ENCODE measurements around the gene CD80.

Gene CD80

DNA sequence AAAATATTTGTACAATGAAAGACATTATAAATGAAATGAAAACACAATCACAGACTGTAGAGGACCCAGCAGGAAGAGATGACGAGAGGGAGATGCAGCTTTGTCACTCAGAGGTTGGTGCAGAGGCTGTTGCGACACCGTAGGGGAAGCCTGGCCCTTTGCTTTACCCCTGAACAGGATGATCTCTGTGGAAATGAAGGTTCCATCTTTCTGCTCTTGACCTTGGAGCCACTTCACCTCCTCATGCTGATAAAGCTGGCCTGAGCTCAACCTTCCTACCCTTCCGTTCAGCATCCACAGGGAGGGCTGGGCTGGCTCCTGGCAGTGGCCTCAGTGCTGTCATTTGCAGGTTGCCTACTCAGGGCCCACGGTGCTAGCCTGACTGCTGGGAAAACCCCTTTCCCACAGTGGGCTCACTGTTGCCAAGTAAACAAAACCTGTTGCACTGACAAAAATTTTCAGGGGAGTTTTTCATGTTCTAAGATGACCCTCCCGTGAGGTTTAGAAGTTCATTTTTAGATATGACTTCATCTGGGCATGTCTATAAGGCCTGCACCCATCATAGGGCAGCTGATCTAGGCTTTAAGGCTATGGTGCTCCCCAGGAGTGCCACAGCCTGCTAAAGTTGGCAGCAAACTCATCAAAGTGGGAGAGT lies 3.0 kb upstream of the CD80 start:
- H3K4me1 ChIP-seq (ENCODE audit: low read length): peaks cover 38% of the 10 kb centered on the region
- H4K20me1 ChIP-seq (ENCODE audit: insufficient read depth, low read length): no peaks in the 10 kb centered on the region
- peak overlapping the region; percentile 76 for H3K4me3 ChIP-seq (ENCODE audit: low read length)
- H3K4me2 ChIP-seq (ENCODE audit: low read length): peak overlapping the region; percentile 86
- H3K9me3 ChIP-seq (ENCODE audit: insufficient read depth, low read length): no peaks in the 10 kb centered on the region
- TF ChIP-seq, protein P1, sequence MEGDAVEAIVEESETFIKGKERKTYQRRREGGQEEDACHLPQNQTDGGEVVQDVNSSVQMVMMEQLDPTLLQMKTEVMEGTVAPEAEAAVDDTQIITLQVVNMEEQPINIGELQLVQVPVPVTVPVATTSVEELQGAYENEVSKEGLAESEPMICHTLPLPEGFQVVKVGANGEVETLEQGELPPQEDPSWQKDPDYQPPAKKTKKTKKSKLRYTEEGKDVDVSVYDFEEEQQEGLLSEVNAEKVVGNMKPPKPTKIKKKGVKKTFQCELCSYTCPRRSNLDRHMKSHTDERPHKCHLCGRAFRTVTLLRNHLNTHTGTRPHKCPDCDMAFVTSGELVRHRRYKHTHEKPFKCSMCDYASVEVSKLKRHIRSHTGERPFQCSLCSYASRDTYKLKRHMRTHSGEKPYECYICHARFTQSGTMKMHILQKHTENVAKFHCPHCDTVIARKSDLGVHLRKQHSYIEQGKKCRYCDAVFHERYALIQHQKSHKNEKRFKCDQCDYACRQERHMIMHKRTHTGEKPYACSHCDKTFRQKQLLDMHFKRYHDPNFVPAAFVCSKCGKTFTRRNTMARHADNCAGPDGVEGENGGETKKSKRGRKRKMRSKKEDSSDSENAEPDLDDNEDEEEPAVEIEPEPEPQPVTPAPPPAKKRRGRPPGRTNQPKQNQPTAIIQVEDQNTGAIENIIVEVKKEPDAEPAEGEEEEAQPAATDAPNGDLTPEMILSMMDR (IDR thresholded peaks at IDR 0.05; ENCODE audit: low read depth, low read length): no peak
- TF ChIP-seq EZH2phosphoT487 (IDR thresholded peaks at IDR 0.05; ENCODE audit: low read depth): no peak
- H3K9ac ChIP-seq (ENCODE audit: low read length): peak overlapping the region; percentile 73
- no peaks in the 10 kb centered on the region for H3K27me3 ChIP-seq (ENCODE audit: low read depth, low read length)
- peak overlapping the region; percentile 33; the same call in 1 of the 2 replicates for H2AFZ ChIP-seq (ENCODE audit: low read depth, low read length)
- peak overlapping the region; percentile 94 for H3K27ac ChIP-seq (ENCODE audit: low read length)
- H3K36me3 ChIP-seq (replicated peaks; ENCODE audit: low read depth, low read length): peaks cover 9% of the 10 kb centered on the region
- H3K79me2 ChIP-seq (ENCODE audit: low read length): peaks cover 46% of the 10 kb centered on the region

DNA sequence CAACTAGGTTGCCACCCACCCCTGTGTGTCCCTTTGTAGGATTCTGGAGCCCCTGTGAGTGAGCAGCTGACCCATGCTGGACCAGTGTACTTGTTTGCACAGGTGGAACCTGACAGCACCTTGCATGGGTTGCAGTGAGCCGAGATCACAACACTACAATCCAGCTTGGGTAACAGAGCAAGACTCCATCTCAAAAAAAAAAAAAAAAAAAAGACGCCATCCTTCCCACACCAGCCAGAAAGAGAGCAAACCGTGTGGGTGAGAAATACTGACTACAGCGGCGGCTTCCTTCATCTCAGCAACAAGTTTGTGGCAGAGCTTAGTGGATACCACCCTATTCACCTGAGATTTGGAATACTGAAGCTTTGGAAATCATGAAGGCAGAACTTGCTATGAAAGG lies 746 bp upstream of the CD80 start:
- H3K9ac ChIP-seq (ENCODE audit: low read length): peak overlapping the region; percentile 96
- peak overlapping the region; percentile 80 for H3K4me3 ChIP-seq (ENCODE audit: low read length)
- H3K9me3 ChIP-seq (ENCODE audit: insufficient read depth, low read length): no peaks in the 10 kb centered on the region
- H3K4me1 ChIP-seq (ENCODE audit: low read length): peaks cover 61% of the 10 kb centered on the region
- H2AFZ ChIP-seq (ENCODE audit: low read depth, low read length): peak overlapping the region; percentile 60; the same call in 1 of the 2 replicates
- TF ChIP-seq EZH2phosphoT487 (IDR thresholded peaks at IDR 0.05; ENCODE audit: low read depth): no peak
- TF ChIP-seq, protein P1 (IDR thresholded peaks at IDR 0.05; ENCODE audit: low read depth, low read length): no peak; the same call in 1 of the 2 replicates
- peaks cover 27% of the 10 kb centered on the region for H3K36me3 ChIP-seq (replicated peaks; ENCODE audit: low read depth, low read length)
- no peaks in the 10 kb centered on the region for H3K27me3 ChIP-seq (ENCODE audit: low read depth, low read length)
- H3K4me2 ChIP-seq (ENCODE audit: low read length): peak overlapping the region; percentile 93
- peak overlapping the region; percentile 94 for H3K27ac ChIP-seq (ENCODE audit: low read length)
- H3K79me2 ChIP-seq (ENCODE audit: low read length): peaks cover 69% of the 10 kb centered on the region
- H4K20me1 ChIP-seq (ENCODE audit: insufficient read depth, low read length): no peaks in the 10 kb centered on the region

DNA sequence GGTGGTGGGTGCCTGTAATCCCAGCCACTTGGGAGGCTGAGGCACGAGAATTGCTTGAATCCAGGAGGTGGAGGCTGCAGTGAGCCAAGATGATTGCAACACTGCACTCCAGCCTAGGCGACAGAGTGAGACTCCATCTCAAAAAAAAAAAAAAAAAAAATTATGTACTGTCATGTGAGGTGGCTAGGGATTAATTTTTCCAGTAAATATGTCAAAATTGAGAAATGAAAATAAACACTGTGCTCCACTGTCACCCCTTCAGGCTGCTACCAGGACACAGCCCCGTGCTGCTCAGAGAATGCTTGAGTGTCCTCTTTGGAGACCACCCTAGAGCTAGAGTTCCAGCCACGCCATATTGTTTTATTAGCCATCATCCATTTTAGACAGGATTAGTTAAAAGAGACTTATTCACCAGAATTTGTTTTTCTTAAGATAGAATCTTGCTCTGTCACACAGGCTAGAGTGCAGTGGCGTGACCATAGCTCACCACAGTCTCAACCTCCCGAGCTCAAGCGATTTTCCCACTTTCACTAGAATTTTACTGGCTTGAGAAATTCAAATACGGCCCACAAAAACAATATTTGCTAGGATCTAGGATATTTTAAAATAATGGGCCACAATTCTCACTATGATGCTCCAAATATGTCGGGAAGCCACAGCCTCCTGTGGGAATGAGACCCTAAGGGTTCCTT lies 642 bp downstream of the CD80 start:
- Histone ChIP-seq H3K27me3 (ENCODE audit: low read depth, low read length) (no peaks in the 10 kb centered on the region), H3K4me2 (ENCODE audit: low read length) (peak overlapping the region; percentile 93), H3K4me3 (ENCODE audit: low read length) (peak overlapping the region; percentile 80), H3K4me1 (ENCODE audit: low read length) (peaks cover 75% of the 10 kb centered on the region), H3K79me2 (ENCODE audit: low read length) (peaks cover 83% of the 10 kb centered on the region), H3K27ac (ENCODE audit: low read length) (peak overlapping the region; percentile 94), H3K9ac (ENCODE audit: low read length) (peak overlapping the region; percentile 96), H4K20me1 (ENCODE audit: insufficient read depth, low read length) (no peaks in the 10 kb centered on the region), H3K36me3 (replicated peaks; ENCODE audit: low read depth, low read length) (peaks cover 38% of the 10 kb centered on the region), H3K9me3 (ENCODE audit: insufficient read depth, low read length) (no peaks in the 10 kb centered on the region), H2AFZ (ENCODE audit: low read depth, low read length) (peak overlapping the region; percentile 5; the same call in 1 of the 2 replicates)
- no peak for TF ChIP-seq EZH2phosphoT487 (IDR thresholded peaks at IDR 0.05; ENCODE audit: low read depth)
- TF ChIP-seq, protein P1 (IDR thresholded peaks at IDR 0.05; ENCODE audit: low read depth, low read length): no peak

DNA sequence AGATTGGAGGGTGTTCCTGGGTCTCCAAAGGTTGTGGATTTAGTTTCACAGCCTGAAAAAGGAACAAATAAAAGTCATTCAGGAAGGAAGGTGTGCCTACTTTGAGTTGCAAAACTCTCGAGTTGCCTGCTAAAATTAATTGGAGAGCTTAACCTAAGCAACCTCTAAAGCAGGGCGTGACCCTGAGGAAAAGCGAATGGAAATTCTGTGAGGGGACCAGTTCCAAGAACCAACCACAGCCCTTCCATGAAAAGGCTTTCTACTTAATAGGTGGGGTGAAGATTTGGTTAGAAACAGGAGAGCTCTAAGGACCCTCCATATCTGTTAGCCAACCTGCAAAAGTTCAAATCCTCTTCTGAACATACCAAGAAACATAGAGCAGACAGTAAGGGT lies 1.5 kb downstream of the CD80 start:
- peak overlapping the region; percentile 94 for H3K27ac ChIP-seq (ENCODE audit: low read length)
- H3K27me3 ChIP-seq (ENCODE audit: low read depth, low read length): no peaks in the 10 kb centered on the region
- H3K4me2 ChIP-seq (ENCODE audit: low read length): peak overlapping the region; percentile 93
- H3K36me3 ChIP-seq (replicated peaks; ENCODE audit: low read depth, low read length): peaks cover 44% of the 10 kb centered on the region
- H2AFZ ChIP-seq (ENCODE audit: low read depth, low read length): no peak overlapping the region
- peak overlapping the region; percentile 96 for H3K9ac ChIP-seq (ENCODE audit: low read length)
- peak overlapping the region; percentile 80 for H3K4me3 ChIP-seq (ENCODE audit: low read length)
- no peaks in the 10 kb centered on the region for H3K9me3 ChIP-seq (ENCODE audit: insufficient read depth, low read length)
- TF ChIP-seq, protein P1 (IDR thresholded peaks at IDR 0.05; ENCODE audit: low read depth, low read length): no peak
- no peak for TF ChIP-seq EZH2phosphoT487 (IDR thresholded peaks at IDR 0.05; ENCODE audit: low read depth)
- no peaks in the 10 kb centered on the region for H4K20me1 ChIP-seq (ENCODE audit: insufficient read depth, low read length)
- peaks cover 79% of the 10 kb centered on the region for H3K4me1 ChIP-seq (ENCODE audit: low read length)
- H3K79me2 ChIP-seq (ENCODE audit: low read length): peaks cover 92% of the 10 kb centered on the region

Measured in OCI-LY3 (cell line).